ENCODE data around the gene PGPEP1. TPM values are rescaled to one million over a fixed set of nuclear protein-coding genes. Genes with fewer than 3 reads are reported as not detected.
A peak's percentile ranks its signal among the peaks of the same experiment; 100 is the strongest.

Gene PGPEP1
- total RNA-seq, 1 donor from 2014 or later = 36.1 TPM

- Mint-ChIP-seq H3K9me3 (ENCODE audit: unreplicated experiment) (no peaks in the 10 kb centered on the region), H3K36me3 (ENCODE audit: unreplicated experiment) (peaks cover 5% of the 10 kb centered on the region), H3K4me3 (ENCODE audit: unreplicated experiment) (peak overlapping the region; percentile 71), H3K4me1 (ENCODE audit: unreplicated experiment) (peaks cover 52% of the 10 kb centered on the region), H3K27me3 (ENCODE audit: unreplicated experiment) (no peaks in the 10 kb centered on the region), H3K27ac (ENCODE audit: unreplicated experiment) (peak overlapping the region; percentile 100)
- no peak for DNase-seq (ENCODE audit: extremely low spot score, unreplicated experiment)
- TF ChIP-seq, protein P1, sequence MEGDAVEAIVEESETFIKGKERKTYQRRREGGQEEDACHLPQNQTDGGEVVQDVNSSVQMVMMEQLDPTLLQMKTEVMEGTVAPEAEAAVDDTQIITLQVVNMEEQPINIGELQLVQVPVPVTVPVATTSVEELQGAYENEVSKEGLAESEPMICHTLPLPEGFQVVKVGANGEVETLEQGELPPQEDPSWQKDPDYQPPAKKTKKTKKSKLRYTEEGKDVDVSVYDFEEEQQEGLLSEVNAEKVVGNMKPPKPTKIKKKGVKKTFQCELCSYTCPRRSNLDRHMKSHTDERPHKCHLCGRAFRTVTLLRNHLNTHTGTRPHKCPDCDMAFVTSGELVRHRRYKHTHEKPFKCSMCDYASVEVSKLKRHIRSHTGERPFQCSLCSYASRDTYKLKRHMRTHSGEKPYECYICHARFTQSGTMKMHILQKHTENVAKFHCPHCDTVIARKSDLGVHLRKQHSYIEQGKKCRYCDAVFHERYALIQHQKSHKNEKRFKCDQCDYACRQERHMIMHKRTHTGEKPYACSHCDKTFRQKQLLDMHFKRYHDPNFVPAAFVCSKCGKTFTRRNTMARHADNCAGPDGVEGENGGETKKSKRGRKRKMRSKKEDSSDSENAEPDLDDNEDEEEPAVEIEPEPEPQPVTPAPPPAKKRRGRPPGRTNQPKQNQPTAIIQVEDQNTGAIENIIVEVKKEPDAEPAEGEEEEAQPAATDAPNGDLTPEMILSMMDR (IDR thresholded peaks at IDR 0.05) = no peak
Measured at GRCh38 chr19:18304458-18305310, 35.7 kb upstream of the PGPEP1 start.

DNA sequence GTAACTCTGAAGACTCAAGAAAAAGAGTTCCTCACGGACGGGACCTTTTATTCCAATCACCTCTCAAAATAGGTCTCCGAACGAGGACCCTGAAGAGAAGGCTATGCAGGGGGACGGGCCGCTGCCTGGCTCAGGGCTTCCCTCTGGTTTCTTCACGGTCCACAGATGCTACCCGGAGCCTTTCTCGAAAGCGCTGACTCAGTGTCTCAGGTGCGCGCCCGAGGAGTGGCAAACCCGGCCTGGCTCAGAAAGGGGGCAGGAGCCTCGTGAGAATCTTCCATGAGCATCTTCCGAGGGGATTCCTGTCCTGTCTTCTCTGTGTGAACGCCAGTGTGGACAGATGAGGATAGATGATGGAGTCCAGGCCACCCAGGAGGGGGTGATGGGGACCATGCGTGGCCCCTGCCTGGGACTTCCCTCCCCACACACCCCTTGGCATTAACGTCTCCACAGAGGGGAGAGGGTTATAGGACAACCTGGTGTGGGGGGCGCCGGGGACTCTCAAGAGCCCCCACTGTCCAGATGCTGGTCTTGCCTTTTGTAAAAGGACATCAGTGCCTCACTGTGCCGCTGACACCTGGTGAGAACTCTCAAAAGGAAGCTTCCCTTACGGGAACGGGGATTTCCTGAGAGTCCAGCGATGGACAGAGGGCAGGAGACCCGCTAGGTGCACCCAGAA, 34.0 kb upstream of the PGPEP1 start:
- no peaks in the 10 kb centered on the region for H3K27me3 Mint-ChIP-seq (ENCODE audit: unreplicated experiment)
- peaks cover 5% of the 10 kb centered on the region for H3K36me3 Mint-ChIP-seq (ENCODE audit: unreplicated experiment)
- peak overlapping the region; percentile 100 for H3K27ac Mint-ChIP-seq (ENCODE audit: unreplicated experiment)
- no peak for DNase-seq (ENCODE audit: extremely low spot score, unreplicated experiment)
- H3K9me3 Mint-ChIP-seq (ENCODE audit: unreplicated experiment) = no peaks in the 10 kb centered on the region
- no peak overlapping the region for H3K4me3 Mint-ChIP-seq (ENCODE audit: unreplicated experiment)
- TF ChIP-seq, protein P1 (IDR thresholded peaks at IDR 0.05) = no peak
- H3K4me1 Mint-ChIP-seq (ENCODE audit: unreplicated experiment) = peaks cover 45% of the 10 kb centered on the region

DNA sequence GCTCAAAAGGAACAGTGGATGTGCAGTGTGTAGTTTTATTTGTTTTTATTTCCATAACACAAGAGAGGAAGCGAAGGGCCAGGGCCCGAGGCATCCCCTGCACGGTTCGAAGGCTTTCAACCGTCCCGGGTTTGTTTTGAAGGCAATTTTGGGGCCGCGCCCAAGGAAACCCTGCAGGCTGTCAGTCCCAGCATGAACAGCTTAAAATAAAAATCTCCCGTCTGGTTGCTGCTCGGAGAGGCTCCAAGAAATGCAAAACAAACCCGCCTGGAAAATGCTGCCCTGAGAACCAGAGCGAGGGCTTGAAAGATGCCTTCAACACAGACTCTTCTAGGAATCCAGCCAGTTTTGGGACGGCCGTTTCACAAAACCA, 33.5 kb upstream of the PGPEP1 start:
- peak overlapping the region; percentile 100 for H3K27ac Mint-ChIP-seq (ENCODE audit: unreplicated experiment)
- TF ChIP-seq, protein P1 (IDR thresholded peaks at IDR 0.05) = no peak
- no peak for DNase-seq (ENCODE audit: extremely low spot score, unreplicated experiment)
- no peaks in the 10 kb centered on the region for H3K9me3 Mint-ChIP-seq (ENCODE audit: unreplicated experiment)
- H3K4me1 Mint-ChIP-seq (ENCODE audit: unreplicated experiment) = peaks cover 45% of the 10 kb centered on the region
- H3K36me3 Mint-ChIP-seq (ENCODE audit: unreplicated experiment) = peaks cover 5% of the 10 kb centered on the region
- no peaks in the 10 kb centered on the region for H3K27me3 Mint-ChIP-seq (ENCODE audit: unreplicated experiment)
- H3K4me3 Mint-ChIP-seq (ENCODE audit: unreplicated experiment) = peak overlapping the region; percentile 46

DNA sequence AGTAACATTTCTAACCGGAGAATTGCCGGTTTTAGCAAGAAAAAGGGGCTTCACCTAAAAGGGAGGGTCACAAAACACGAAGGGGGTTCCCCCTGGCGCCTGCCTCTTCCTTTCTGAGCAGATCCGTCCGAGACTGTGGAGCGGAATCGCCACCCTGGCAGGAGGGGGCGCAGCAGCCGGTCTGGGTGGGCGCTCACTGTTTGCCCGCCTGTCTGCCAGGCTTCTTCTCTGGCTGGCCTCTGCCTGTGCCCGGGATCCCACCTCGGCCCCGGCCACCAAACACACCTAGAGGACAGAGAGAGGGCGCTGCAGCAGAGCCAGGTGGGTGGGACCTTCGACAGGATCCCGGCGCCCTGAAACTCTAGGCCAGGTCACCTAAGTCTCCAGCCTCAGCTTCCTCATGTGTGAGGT, 33.1 kb upstream of the PGPEP1 start:
- H3K36me3 Mint-ChIP-seq (ENCODE audit: unreplicated experiment) = peaks cover 5% of the 10 kb centered on the region
- no peak for DNase-seq (ENCODE audit: extremely low spot score, unreplicated experiment)
- peaks cover 45% of the 10 kb centered on the region for H3K4me1 Mint-ChIP-seq (ENCODE audit: unreplicated experiment)
- TF ChIP-seq, protein P1 (IDR thresholded peaks at IDR 0.05) = no peak
- peak overlapping the region; percentile 46 for H3K4me3 Mint-ChIP-seq (ENCODE audit: unreplicated experiment)
- H3K9me3 Mint-ChIP-seq (ENCODE audit: unreplicated experiment) = no peaks in the 10 kb centered on the region
- H3K27me3 Mint-ChIP-seq (ENCODE audit: unreplicated experiment) = no peaks in the 10 kb centered on the region
- H3K27ac Mint-ChIP-seq (ENCODE audit: unreplicated experiment) = peak overlapping the region; percentile 100
